HepG2 (cell line): ENCODE data around the gene NMT2. TPM values are rescaled to one million over a fixed set of nuclear protein-coding genes. Genes with fewer than 3 reads are reported as not detected.

Experiments
- ATRX ChIP-seq: sonication (generic); formaldehyde crosslinking; IDR thresholded peaks from 2 replicates; pipeline ENCODE4 v1.4.0; 2020; ENCODE audit warnings: missing genetic modification reagents, borderline replicate concordance
- CHD4 ChIP-seq: fragments of 200-600 bp; sonication (generic); IDR thresholded peaks from 2 replicates; pipeline ENCODE4 v1.7.0; 2017; ENCODE audit warnings: mild to moderate bottlenecking, low read length, borderline replicate concordance
- CREB1 ChIP-seq, 2 experiments: fragments of 450-650 bp in 1 of 2; IDR thresholded peaks; 2 replicates each; pipeline ENCODE4 v1.6.1; 2016 to 2017; ENCODE audit warnings: control low read depth in 1 of 2, mild to moderate bottlenecking in 1 of 2, missing compliant biosample characterization in 1 of 2, missing genetic modification characterization in 1 of 2
- DMAP1 ChIP-seq: IDR thresholded peaks from 2 replicates; pipeline ENCODE4 v1.6.1; 2016
- E2F5 ChIP-seq: sonication (generic); formaldehyde crosslinking; conservative IDR thresholded peaks from 2 replicates; pipeline ENCODE4 v1.4.0; 2020; ENCODE audit warnings: missing genetic modification reagents
- ETV5 ChIP-seq: IDR thresholded peaks from 2 replicates; pipeline ENCODE4 v1.6.1; 2018; ENCODE audit warnings: missing biosample characterization, missing genetic modification reagents, inconsistent platforms, borderline replicate concordance
- FOXO1 ChIP-seq: sonication (generic); formaldehyde crosslinking; IDR thresholded peaks from 2 replicates; pipeline ENCODE4 v1.4.0; 2020; ENCODE audit warnings: missing genetic modification reagents
- GATAD1 ChIP-seq: IDR thresholded peaks from 2 replicates; pipeline ENCODE4 v1.6.1; 2016; ENCODE audit warnings: missing genetic modification reagents, missing compliant biosample characterization
- HDAC2 ChIP-seq: sonication (generic); formaldehyde crosslinking; IDR thresholded peaks from 2 replicates; pipeline ENCODE4 v1.4.0; 2020; ENCODE audit warnings: missing genetic modification reagents
- HNRNPLL ChIP-seq: fragments of 200-400 bp; formaldehyde crosslinking; IDR thresholded peaks from 2 replicates; pipeline ENCODE4 v1.6.1; 2017; ENCODE audit warnings: mild to moderate bottlenecking, low read depth, low read length; ENCODE audit not compliant: poor library complexity, severe bottlenecking
- HOXA7 ChIP-seq: sonication (generic); formaldehyde crosslinking; IDR thresholded peaks from 2 replicates; pipeline ENCODE4 v1.8.1; 2022; ENCODE audit warnings: mild to moderate bottlenecking, missing genetic modification reagents, moderate library complexity
- MAFG ChIP-seq: sonication (generic); formaldehyde crosslinking; IDR thresholded peaks from 2 replicates; pipeline ENCODE4 v1.5.1; 2020; ENCODE audit warnings: mild to moderate bottlenecking, missing genetic modification reagents
- MEIS2 ChIP-seq: sonication (generic); formaldehyde crosslinking; IDR thresholded peaks from 2 replicates; pipeline ENCODE4 v1.9.0; 2021; ENCODE audit warnings: mild to moderate bottlenecking, missing genetic modification reagents
- MXD4 ChIP-seq: IDR thresholded peaks from 2 replicates; pipeline ENCODE4 v1.6.1; 2016; ENCODE audit warnings: mild to moderate bottlenecking, missing biosample characterization, missing genetic modification reagents
- RBM39 ChIP-seq: fragments of 200-400 bp; formaldehyde crosslinking; IDR thresholded peaks from one replicate; pipeline ENCODE4 v1.6.1; 2018; ENCODE audit warnings: antibody characterized with exemption, mild to moderate bottlenecking, low read depth, low read length; ENCODE audit not compliant: poor library complexity, severe bottlenecking
- RNF2 ChIP-seq: fragments of 450-650 bp; conservative IDR thresholded peaks from 2 replicates; pipeline ENCODE4 v1.6.1; 2016; ENCODE audit warnings: low read depth
- THAP9 ChIP-seq: sonication (generic); formaldehyde crosslinking; IDR thresholded peaks from 2 replicates; pipeline ENCODE4; 2020; ENCODE audit warnings: missing genetic modification reagents, mild to moderate bottlenecking, borderline replicate concordance
- YEATS4 ChIP-seq: sonication (generic); formaldehyde crosslinking; IDR thresholded peaks from 2 replicates; pipeline ENCODE4 v1.4.0; 2020; ENCODE audit warnings: missing genetic modification reagents, borderline replicate concordance
- ZNF7 ChIP-seq: IDR thresholded peaks from 2 replicates; pipeline ENCODE4 v1.6.1; 2016; ENCODE audit warnings: missing biosample characterization, missing genetic modification reagents
- ZNF713 ChIP-seq: sonication (generic); formaldehyde crosslinking; IDR thresholded peaks from 2 replicates; pipeline ENCODE4 v1.4.0; 2020; ENCODE audit warnings: mild to moderate bottlenecking, missing genetic modification reagents
- ZNF770 ChIP-seq: sonication (generic); formaldehyde crosslinking; IDR thresholded peaks from 2 replicates; pipeline ENCODE4 v1.5.0; 2020; ENCODE audit warnings: mild to moderate bottlenecking, missing genetic modification reagents
- ZSCAN21 ChIP-seq: sonication (generic); formaldehyde crosslinking; IDR thresholded peaks from 2 replicates; pipeline ENCODE4 v1.8.0; 2022; ENCODE audit warnings: mild to moderate bottlenecking, missing genetic modification reagents, moderate library complexity, borderline replicate concordance
- polyA plus RNA-seq, 8 experiments: library from polyadenylated mRNA; depleted of rRNA in 3 of 8; stranded (reverse) in 7 of 8; unstranded in 1 of 8; fragments of >200 nt; fragmentation: Illumina TruSeq in 4 of 8; extraction: Trizol in 4 of 8; gene quantifications; 2 replicates each; pipeline versions ENCODE4 v1.2.1 to v1.2.3, GENCODE V29; 2011 to 2016; ENCODE audit warnings: low read depth in 4 of 8, missing spikeins in 1 of 8, mixed read lengths in 1 of 8; ENCODE audit not compliant: insufficient read depth in 1 of 8
- total RNA-seq, 5 experiments: library from RNA; depleted of rRNA; stranded (reverse); fragments of >200 nt; fragmentation: Illumina TruSeq; extraction: Trizol; gene quantifications; 2 replicates each; pipeline ENCODE4 v1.2.3, GENCODE V29; 2016; ENCODE audit warnings: low read depth in 1 of 5

NMT2 gene
- total and polyA plus RNA-seq, 2 of the 13 experiments (the other 11 are each of a cell fraction or from before 2014, with no cell fraction given) = 10.1 to 23.8 TPM

GRCh38 chr10:15088428-15089261 is 79.8 kb downstream of the NMT2 start, which contains the start of gene ACBD7 (continued):
- TF ChIP-seq YEATS4 (CRISPR knock-in tag) = 0 out of 2 replicates have a peak, but pooled peaks have one; percentile 40
- peak; percentile 11; the same call in 1 of the 2 replicates for TF ChIP-seq ETV5
- TF ChIP-seq GATAD1 (CRISPR knock-in tag) = peak; percentile 53; the same call in 1 of the 2 replicates
- TF ChIP-seq THAP9 (CRISPR knock-in tag) = no peak; the same call in 1 of the 2 replicates
- peak; percentile 20 for TF ChIP-seq HNRNPLL
- no peak for TF ChIP-seq ZNF7
- TF ChIP-seq FOXO1 (CRISPR knock-in tag) = peak; percentile 40; the same call in 1 of the 2 replicates
- TF ChIP-seq HOXA7 (CRISPR knock-in tag) = no peak
- TF ChIP-seq RBM39 = peak; percentile 56
- TF ChIP-seq DMAP1 (CRISPR knock-in tag) = peak; percentile 48; the same call in 1 of the 2 replicates
- TF ChIP-seq ZSCAN21 (CRISPR knock-in tag) = peak; percentile 49; the same call in 1 of the 2 replicates
- no peak for TF ChIP-seq MAFG
- TF ChIP-seq ATRX = no peak
- no peak for TF ChIP-seq ZNF713 (CRISPR knock-in tag)
- no peak for TF ChIP-seq ZNF770 (CRISPR knock-in tag)
- peak; percentile 74; the same call in 1 of the 2 replicates for TF ChIP-seq MXD4
- peak; percentile 36; the same call in 1 of the 2 replicates for TF ChIP-seq HDAC2 (CRISPR knock-in tag)
- no peak for TF ChIP-seq CREB1 (IDR thresholded peaks at IDR 0.05)
- no peak for TF ChIP-seq CREB1 (CRISPR knock-in tag; IDR thresholded peaks at IDR 0.05)
- TF ChIP-seq CHD4 = no peak
- TF ChIP-seq RNF2 = 0 out of 2 replicates have a peak, but pooled peaks have one; percentile 19
- TF ChIP-seq E2F5 (CRISPR knock-in tag) = peak; percentile 75; the same call in 1 of the 2 replicates
- 0 out of 2 replicates have a peak, but pooled peaks have one; percentile 54 for TF ChIP-seq MEIS2 (CRISPR knock-in tag)
